Caki2 (cell line): ENCODE data around the gene TBATA. TPM values are rescaled to one million over a fixed set of nuclear protein-coding genes. Genes with fewer than 3 reads are reported as not detected.

Source experiments
- DNase-seq: peaks from one replicate; pipeline ENCODE4 v3.0.0-alpha.2; 2015; ENCODE audit warnings: low read depth
- in situ Hi-C: cut with HindIII; loops from 2 replicates; pipeline ENCODE4 v1.10.0; 2016; ENCODE audit warnings: low sequenced_read_pairs, low pct_unique_long_range_greater_than_20kb, mixed read lengths
- total RNA-seq: library from RNA; depleted of rRNA; stranded (reverse); fragments of >200 nt; shearing (Covaris generic); gene quantifications from 2 replicates; pipeline ENCODE4 v1.2.3, GENCODE V29; 2014; ENCODE audit warnings: low replicate concordance

TBATA gene
- total RNA-seq, 1 experiment from 2014 or later = not detected

- in situ Hi-C loops = no loop called here
These were observed 32.6 kb downstream of the TBATA start for GRCh38 chr10:70752571-70752970.

GRCh38 chr10:70751991-70752390 lies 33.2 kb downstream of the TBATA start:
- in situ Hi-C loops = no loop called here
- DNase-seq = no peak

More at GRCh38 chr10:70752571-70752970, 32.6 kb downstream of the TBATA start:
- no peak for DNase-seq

- DNase-seq = no peak
- in situ Hi-C loops = no loop called here
These were observed 33.8 kb downstream of the TBATA start for GRCh38 chr10:70751356-70751755.

GRCh38 chr10:70750156-70750703 lies 34.9 kb downstream of the TBATA start:
- no peak for DNase-seq
- in situ Hi-C loops = no loop called here

GRCh38 chr10:70749756-70750155 lies 35.4 kb downstream of the TBATA start:
- DNase-seq = no peak
- in situ Hi-C loops = no loop called here

- in situ Hi-C loops = no loop called here
- no peak for DNase-seq
These were observed 36.2 kb downstream of the TBATA start for GRCh38 chr10:70748801-70749573.

GRCh38 chr10:70748305-70748704 lies 36.9 kb downstream of the TBATA start:
- in situ Hi-C loops = no loop called here
- no peak for DNase-seq

- no peak for DNase-seq
- in situ Hi-C loops = no loop called here
These were observed 37.8 kb downstream of the TBATA start for GRCh38 chr10:70747192-70747965.

GRCh38 chr10:70745555-70745954 lies 39.6 kb downstream of the TBATA start:
- in situ Hi-C loops = no loop called here
- no peak for DNase-seq

- in situ Hi-C loops = no loop called here
- DNase-seq = no peak
These were observed 40.5 kb downstream of the TBATA start for GRCh38 chr10:70744617-70745143.

- no peak for DNase-seq
- in situ Hi-C loops = no loop called here
These were observed 41.3 kb downstream of the TBATA start for GRCh38 chr10:70743879-70744278.

GRCh38 chr10:70743430-70743788 lies 41.8 kb downstream of the TBATA start:
- DNase-seq = no peak
- in situ Hi-C loops = no loop called here

- no peak for DNase-seq
- in situ Hi-C loops = no loop called here
These were observed 42.4 kb downstream of the TBATA start for GRCh38 chr10:70742537-70743429.

GRCh38 chr10:70740406-70741288 lies 44.5 kb downstream of the TBATA start:
- in situ Hi-C loops = no loop called here
- DNase-seq = no peak

GRCh38 chr10:70738761-70739121 lies 46.4 kb downstream of the TBATA start:
- DNase-seq = no peak
- in situ Hi-C loops = no loop called here

GRCh38 chr10:70738006-70738760 lies 47.0 kb downstream of the TBATA start:
- in situ Hi-C loops = no loop called here

GRCh38 chr10:70737250-70737649 lies 47.9 kb downstream of the TBATA start:
- DNase-seq = no peak
- in situ Hi-C loops = no loop called here

More at GRCh38 chr10:70738006-70738760, 47.0 kb downstream of the TBATA start:
- no peak for DNase-seq
